GM12872 (cell line): ENCODE data around the gene FRMD4A.

Source experiments
- TF ChIP-seq, protein P1 (sequence below): IDR thresholded peaks from 3 replicates; pipeline ENCODE4 v1.5.1; 2011; ENCODE audit warnings: low read depth, mild to moderate bottlenecking, low read length, moderate library complexity; ENCODE audit not compliant: insufficient read depth

Gene FRMD4A

GRCh38 chr10:13706175-13706574, 624.5 kb downstream of the FRMD4A start:
- TF ChIP-seq, protein P1, sequence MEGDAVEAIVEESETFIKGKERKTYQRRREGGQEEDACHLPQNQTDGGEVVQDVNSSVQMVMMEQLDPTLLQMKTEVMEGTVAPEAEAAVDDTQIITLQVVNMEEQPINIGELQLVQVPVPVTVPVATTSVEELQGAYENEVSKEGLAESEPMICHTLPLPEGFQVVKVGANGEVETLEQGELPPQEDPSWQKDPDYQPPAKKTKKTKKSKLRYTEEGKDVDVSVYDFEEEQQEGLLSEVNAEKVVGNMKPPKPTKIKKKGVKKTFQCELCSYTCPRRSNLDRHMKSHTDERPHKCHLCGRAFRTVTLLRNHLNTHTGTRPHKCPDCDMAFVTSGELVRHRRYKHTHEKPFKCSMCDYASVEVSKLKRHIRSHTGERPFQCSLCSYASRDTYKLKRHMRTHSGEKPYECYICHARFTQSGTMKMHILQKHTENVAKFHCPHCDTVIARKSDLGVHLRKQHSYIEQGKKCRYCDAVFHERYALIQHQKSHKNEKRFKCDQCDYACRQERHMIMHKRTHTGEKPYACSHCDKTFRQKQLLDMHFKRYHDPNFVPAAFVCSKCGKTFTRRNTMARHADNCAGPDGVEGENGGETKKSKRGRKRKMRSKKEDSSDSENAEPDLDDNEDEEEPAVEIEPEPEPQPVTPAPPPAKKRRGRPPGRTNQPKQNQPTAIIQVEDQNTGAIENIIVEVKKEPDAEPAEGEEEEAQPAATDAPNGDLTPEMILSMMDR, result no peak

DNA sequence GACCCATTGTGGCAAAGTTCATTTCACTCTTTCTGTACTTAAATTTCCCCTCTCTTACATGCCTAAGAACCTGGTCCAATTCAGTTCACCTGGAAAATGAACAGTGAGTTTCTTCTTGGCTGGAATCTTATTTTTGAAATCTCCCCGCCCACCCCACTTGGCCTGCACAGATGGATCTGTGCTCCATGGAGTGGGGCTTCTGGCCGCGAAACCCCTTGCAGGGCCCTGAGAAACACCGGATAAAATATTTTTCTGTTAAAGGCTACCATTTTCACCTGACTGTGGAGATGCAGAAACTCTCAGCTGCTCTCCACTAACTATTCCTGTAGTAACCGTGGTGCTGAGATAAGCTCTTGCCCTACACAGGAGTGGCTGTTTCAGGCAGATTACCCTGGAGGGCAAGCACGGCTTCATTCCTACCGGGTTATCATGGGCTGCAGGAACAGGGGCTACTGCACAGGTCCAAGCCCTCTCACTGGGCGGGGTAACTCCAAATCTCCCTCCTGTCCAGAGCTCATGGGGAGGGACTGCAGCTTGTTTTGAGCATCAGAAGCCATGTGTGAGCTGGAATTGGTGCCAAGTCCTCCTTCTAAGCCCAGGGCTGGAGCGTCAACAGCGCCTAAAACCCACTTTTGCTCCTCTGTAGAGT, 625.1 kb downstream of the FRMD4A start:
- TF ChIP-seq, protein P1, result no peak

DNA sequence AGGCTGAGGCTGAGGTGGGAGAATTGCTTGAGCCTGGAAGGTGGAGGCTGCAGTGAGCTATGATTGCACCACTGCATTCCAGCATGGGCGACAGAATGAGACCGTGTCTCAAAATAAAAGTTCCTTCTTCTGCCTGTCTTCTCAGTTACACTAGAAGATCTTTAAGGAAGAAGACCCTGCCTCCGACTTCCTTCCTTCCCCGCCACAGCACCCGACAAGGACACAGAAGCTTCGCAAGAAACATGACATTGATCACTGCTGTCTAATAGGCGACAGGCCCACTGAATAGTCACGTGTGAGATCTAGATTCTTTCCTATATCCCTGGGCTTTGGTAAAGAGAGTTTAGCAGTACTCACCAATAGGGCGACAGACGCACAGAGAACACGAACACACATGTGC, 625.8 kb downstream of the FRMD4A start:
- TF ChIP-seq, protein P1, result no peak

DNA sequence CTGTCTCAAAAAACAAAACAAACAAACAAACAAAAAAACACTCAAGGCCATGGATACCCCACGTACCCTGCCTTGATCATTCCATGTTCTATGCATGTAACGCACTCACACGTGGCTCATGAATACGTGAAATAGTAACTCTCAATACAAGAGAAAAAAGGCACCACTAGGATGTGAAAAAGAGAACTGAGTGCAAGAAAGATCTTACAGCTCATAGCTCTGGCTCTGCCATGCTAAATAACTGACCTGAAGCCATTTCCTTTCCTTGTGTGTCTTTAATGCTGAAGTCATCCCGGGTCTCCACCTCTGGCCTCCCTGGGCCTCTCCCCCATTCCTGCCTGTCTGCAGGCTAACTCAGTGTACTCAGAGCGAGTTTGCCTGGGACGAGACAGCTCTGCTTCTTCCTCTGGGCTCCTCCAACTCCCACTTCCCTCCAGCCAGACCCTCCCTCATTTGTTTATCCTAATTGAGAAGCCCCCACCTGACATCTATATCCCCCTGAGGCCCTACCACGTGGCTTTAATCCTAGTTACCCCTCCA, 626.7 kb downstream of the FRMD4A start:
- TF ChIP-seq, protein P1, result no peak

DNA sequence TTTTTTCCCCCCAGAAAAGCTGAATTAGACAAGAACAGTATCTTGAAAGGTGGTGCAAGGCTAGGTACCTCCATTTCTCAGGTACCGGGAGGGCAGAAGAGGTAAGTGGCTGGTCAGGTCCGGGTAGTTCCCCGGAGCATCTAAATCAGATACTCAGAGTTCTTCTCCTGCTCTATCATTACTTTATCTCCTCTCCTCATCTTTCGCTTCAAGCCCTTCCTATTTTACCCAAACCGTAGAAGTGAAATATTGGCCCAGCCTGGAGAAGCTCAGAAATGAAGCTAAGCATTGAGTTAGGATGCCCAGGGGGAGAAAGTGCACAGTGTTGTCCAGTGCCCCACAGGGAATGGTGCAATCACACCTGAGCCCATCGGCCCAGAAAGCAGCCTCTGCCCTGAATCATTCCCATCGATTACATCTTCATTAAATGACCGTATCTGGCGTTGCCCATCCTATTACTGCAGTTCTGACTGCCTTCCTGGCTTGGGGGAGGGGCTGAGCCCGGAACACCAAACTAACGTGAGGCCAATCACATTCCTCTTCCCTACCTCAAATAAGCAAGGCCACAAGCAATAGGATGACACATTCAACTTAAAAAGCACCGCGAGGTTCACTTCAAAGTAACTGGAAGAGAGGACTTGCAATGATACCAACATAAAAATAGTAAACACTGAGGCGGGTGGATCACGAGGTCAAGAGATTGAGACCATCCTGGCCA, 627.5 kb downstream of the FRMD4A start:
- TF ChIP-seq, protein P1, result no peak

- TF ChIP-seq, protein P1, result no peak
Measured at GRCh38 chr10:13701157-13701919, 629.4 kb downstream of the FRMD4A start.
